Non-pigmented ciliary epithelial cell (primary cell): Measurements from ENCODE around the gene BEGAIN.

Experiments used
- DNase-seq: peaks from one replicate; pipeline ENCODE4 v3.0.0-alpha.2; 2010; ENCODE audit warnings: low read depth

Gene BEGAIN

GRCh38 chr14:100536721-100537445, 50.3 kb downstream of the BEGAIN start:
- DNase-seq, result no peak

- DNase-seq, result no peak
Measured at GRCh38 chr14:100536121-100536510, 51.1 kb downstream of the BEGAIN start.

GRCh38 chr14:100535287-100536120, 51.7 kb downstream of the BEGAIN start:
- no peak for DNase-seq

GRCh38 chr14:100534528-100535286, 52.5 kb downstream of the BEGAIN start:
- no peak for DNase-seq

- no peak for DNase-seq
Measured at GRCh38 chr14:100533656-100534485, 53.3 kb downstream of the BEGAIN start.

- DNase-seq, result no peak
Measured at GRCh38 chr14:100532906-100533655, 54.1 kb downstream of the BEGAIN start.

- DNase-seq, result no peak
Measured at GRCh38 chr14:100532154-100532861, 54.9 kb downstream of the BEGAIN start.

- DNase-seq, result no peak
Measured at GRCh38 chr14:100531152-100532121, 55.8 kb downstream of the BEGAIN start.

GRCh38 chr14:100530270-100531072, 56.7 kb downstream of the BEGAIN start:
- no peak for DNase-seq

- DNase-seq, result no peak
Measured at GRCh38 chr14:100529561-100530031, 57.6 kb downstream of the BEGAIN start.

- DNase-seq, result no peak
Measured at GRCh38 chr14:100528962-100529560, 58.2 kb downstream of the BEGAIN start.

- no peak for DNase-seq
Measured at GRCh38 chr14:100526632-100527031, 60.6 kb downstream of the BEGAIN start.

GRCh38 chr14:100526057-100526456, 61.2 kb downstream of the BEGAIN start:
- no peak for DNase-seq

GRCh38 chr14:100525615-100526014, 61.6 kb downstream of the BEGAIN start:
- no peak for DNase-seq

GRCh38 chr14:100524933-100525243, 62.3 kb downstream of the BEGAIN start:
- no peak for DNase-seq

GRCh38 chr14:100524233-100524932, 62.8 kb downstream of the BEGAIN start:
- no peak for DNase-seq

GRCh38 chr14:100523843-100524169, 63.4 kb downstream of the BEGAIN start:
- no peak for DNase-seq
